ENCODE measurements around the gene CTIF. TPM values are rescaled to one million over a fixed set of nuclear protein-coding genes. Genes with fewer than 3 reads are reported as not detected.

The CTIF gene
- polyA plus RNA-seq, 1 of the 3 experiments (the other 2 are of a cell fraction), result 47.2 TPM

- H4K20me1 ChIP-seq (ENCODE audit: insufficient read depth), result peaks cover 31% of the 10 kb centered on the region
- TF ChIP-seq USF1 (IDR thresholded peaks at IDR 0.05; ENCODE audit: borderline replicate concordance, low read depth) (no peak), SMC3 (IDR thresholded peaks at IDR 0.05; ENCODE audit: low read depth, low read length) (no peak), MXI1 (IDR thresholded peaks at IDR 0.05; ENCODE audit: low read depth, low read length) (no peak), CHD2 (IDR thresholded peaks at IDR 0.05; ENCODE audit: low read length, partially characterized antibody) (no peak), ZBTB33 (IDR thresholded peaks at IDR 0.05; ENCODE audit: borderline replicate concordance, low read depth) (no peak), POLR2AphosphoS5 (IDR thresholded peaks at IDR 0.05; ENCODE audit: low read depth, low read length) (no peak), ELF1 (IDR thresholded peaks at IDR 0.05) (no peak), RXRA (IDR thresholded peaks at IDR 0.05; ENCODE audit: borderline replicate concordance, low read depth) (no peak), RAD21 (IDR thresholded peaks at IDR 0.05; ENCODE audit: low read length) (no peak)
- no peak overlapping the region for H3K4me3 ChIP-seq (ENCODE audit: low read depth in 2 of 2, low read length in 1 of 2)
- peaks cover 4 to 15% of the 10 kb centered on the region in 2 experiments for H3K36me3 ChIP-seq (replicated peaks in 1 of 2; ENCODE audit: control insufficient read depth in 1 of 2, insufficient read depth in 2 of 2, low read length in 1 of 2)
- H3K27me3 ChIP-seq (ENCODE audit: insufficient read depth), result no peaks in the 10 kb centered on the region
- CTCF ChIA-PET, result no interaction called here
- no peak overlapping the region for H3K9ac ChIP-seq
- POLR2A ChIA-PET, result interaction anchor here (0.6 kb wide), 1 partner anchor 9 kb away, joined by 3 read pairs; no protein-coding TSS in a partner anchor
- H3K79me2 ChIP-seq (ENCODE audit: insufficient read depth), result peaks cover 82% of the 10 kb centered on the region
- H3K4me1 ChIP-seq (ENCODE audit: control insufficient read depth in 1 of 2, insufficient read depth in 2 of 2, low read depth in 1 of 2, low read length in 1 of 2), result peaks cover 11 to 29% of the 10 kb centered on the region in 2 experiments; a peak in 3 of 4 replicates
- H3K27ac ChIP-seq (ENCODE audit: low read depth in 2 of 2, low read length in 1 of 2), result no peak overlapping the region
- no peaks in the 10 kb centered on the region for H3K9me2 ChIP-seq
- H3K4me2 ChIP-seq, result no peak overlapping the region
- 91% methylated on average over 8 of the region's 8 CpGs for WGBS (ENCODE audit: low lambda C conversion rate)
- H2AFZ ChIP-seq (ENCODE audit: low read depth), result no peak overlapping the region
- no peaks in the 10 kb centered on the region for H3K9me3 ChIP-seq
- no peak for DNase-seq
- H3F3A ChIP-seq (replicated peaks; ENCODE audit: insufficient read depth), result peaks cover 8% of the 10 kb centered on the region
Observed at GRCh38 chr18:48616484-48617255, 77.8 kb downstream of the CTIF start.

- TF ChIP-seq JUND (IDR thresholded peaks at IDR 0.05), result no peak
- CTCF ChIA-PET, result interaction anchor here (0.8 to 0.9 kb wide), 2 partner anchors 13 to 58 kb away, joined by 3 read pairs; no protein-coding TSS in a partner anchor
- H3K9ac ChIP-seq, result no peak overlapping the region
- no peak overlapping the region for H3K4me3 ChIP-seq (ENCODE audit: low read depth in 2 of 2, low read length in 1 of 2)
- H3F3A ChIP-seq (replicated peaks; ENCODE audit: insufficient read depth), result peaks cover 22% of the 10 kb centered on the region
- peaks cover 77% of the 10 kb centered on the region for H3K79me2 ChIP-seq (ENCODE audit: insufficient read depth)
- POLR2A ChIA-PET, result no interaction called here
- H2AFZ ChIP-seq (ENCODE audit: low read depth), result no peak overlapping the region
- no peaks in the 10 kb centered on the region for H3K9me3 ChIP-seq
- no peak overlapping the region for H3K27ac ChIP-seq (ENCODE audit: low read depth in 2 of 2, low read length in 1 of 2)
- no peak for DNase-seq
- H3K4me1 ChIP-seq (ENCODE audit: control insufficient read depth in 1 of 2, insufficient read depth in 2 of 2, low read depth in 1 of 2, low read length in 1 of 2), result peaks cover 16 to 24% of the 10 kb centered on the region in 2 experiments; a peak in 3 of 4 replicates
- no peaks in the 10 kb centered on the region for H3K27me3 ChIP-seq (ENCODE audit: insufficient read depth)
- H4K20me1 ChIP-seq (ENCODE audit: insufficient read depth), result peaks cover 18% of the 10 kb centered on the region
- H3K4me2 ChIP-seq, result no peak overlapping the region
- H3K9me2 ChIP-seq, result no peaks in the 10 kb centered on the region
- 88% methylated on average over 9 of the region's 9 CpGs for WGBS (ENCODE audit: low lambda C conversion rate)
- peaks cover 4 to 15% of the 10 kb centered on the region in 2 experiments for H3K36me3 ChIP-seq (replicated peaks in 1 of 2; ENCODE audit: control insufficient read depth in 1 of 2, insufficient read depth in 2 of 2, low read length in 1 of 2)
Observed at GRCh38 chr18:48617844-48618497, 79.1 kb downstream of the CTIF start.

Measured in SK-N-SH (cell line).